HG03520 (cell line): ENCODE measurements around the gene GPHB5.

Source experiments
- ATAC-seq: cut with Tn5 transposase; IDR thresholded peaks from one replicate; pipeline ENCODE4 v1.9.1; 2021; ENCODE audit warnings: mild to moderate bottlenecking, moderate library complexity; ENCODE audit not compliant: unreplicated experiment

GPHB5 gene

DNA sequence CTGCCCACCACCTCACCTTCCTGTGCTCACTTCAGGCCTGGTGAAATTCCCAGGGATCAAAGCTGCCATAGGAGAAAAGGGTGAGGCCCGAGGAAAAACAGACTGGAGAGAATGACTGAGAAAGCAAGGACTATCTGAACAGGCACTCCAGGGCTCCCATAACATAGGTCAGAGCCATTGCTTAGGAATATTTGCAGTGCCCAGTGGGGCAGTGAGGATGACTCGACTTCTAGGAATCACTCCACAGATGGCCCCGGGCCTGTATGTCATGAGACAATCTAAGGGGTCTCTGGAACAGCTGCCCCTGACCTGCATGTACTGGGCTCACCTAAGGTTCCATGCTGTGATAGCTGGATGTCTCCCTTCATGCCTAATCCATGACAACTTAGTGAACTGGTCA lies 51.6 kb downstream of the GPHB5 start:
- ATAC-seq = no peak

DNA sequence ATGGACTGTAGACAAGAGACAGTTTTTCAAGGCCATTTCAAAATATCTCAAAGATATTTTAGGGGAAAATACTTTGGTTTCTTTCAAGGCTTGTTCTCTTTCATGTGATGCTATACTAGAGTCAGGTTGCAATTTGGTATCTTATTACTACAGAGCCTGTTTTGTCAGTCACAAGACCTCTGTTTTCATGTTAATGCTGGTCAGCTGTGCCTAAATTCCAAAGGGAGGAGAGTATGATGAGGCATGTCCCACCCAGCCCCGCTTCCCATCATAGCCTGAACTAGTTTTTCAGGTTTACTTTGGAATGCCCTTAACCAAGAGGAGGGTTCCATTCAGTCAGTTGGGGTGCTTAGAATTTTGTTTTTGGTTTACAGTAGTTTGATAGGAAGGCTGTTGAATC lies 52.6 kb downstream of the GPHB5 start:
- ATAC-seq = no peak
